ENCODE measurements around the gene NUP62. TPM values are rescaled to one million over a fixed set of nuclear protein-coding genes. Genes with fewer than 3 reads are reported as not detected.
"Not testable (repeated sequence)": the region's sequence is repeated elsewhere in the genome, so short reads cannot be mapped to it uniquely, and the experiment has no call there.

Gene NUP62
- polyA plus RNA-seq, 5 donors: 52.9 to 69.1 (median 62.4) TPM

DNA sequence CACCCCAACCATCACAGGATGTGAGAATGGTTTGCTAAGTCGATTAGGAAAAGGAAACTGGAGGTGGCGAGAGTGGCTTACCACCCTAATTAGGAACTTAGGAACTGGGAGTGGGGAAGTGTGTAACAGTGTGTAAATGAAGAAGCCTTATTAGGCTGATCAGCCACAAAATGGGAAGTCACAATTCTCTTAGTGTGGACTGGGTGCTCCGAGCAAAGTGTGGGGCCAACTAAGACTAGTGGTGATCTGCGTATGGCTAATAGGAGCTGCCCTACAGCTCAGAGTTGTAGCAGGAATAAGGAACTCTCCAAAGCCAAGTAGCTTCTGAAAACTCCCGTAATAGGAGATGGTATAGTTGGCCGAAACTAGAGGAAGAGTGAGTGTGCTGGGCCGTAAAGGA, 24.1 kb upstream of the NUP62 start:
- no peak for DNase-seq

DNA sequence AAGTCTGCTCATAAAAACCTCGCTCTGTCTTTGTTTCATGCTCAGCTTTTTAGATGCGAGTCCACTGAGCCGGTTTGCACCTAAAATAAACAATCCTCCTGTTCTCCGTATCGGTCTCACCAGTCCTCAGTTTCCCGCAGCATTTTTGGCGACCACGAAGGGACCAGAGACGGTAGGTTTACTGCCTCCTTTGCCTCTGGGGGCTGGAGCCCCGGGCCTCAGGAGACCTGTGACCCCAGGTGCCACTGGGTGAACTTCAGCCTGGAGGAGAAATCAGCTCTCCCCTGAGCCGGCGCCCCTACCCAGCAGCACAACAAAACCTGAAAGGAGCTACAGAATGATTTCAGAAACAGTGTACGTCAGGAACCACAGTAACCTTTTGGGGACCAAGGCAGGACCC, 23.6 kb upstream of the NUP62 start:
- DNase-seq: no peak

DNA sequence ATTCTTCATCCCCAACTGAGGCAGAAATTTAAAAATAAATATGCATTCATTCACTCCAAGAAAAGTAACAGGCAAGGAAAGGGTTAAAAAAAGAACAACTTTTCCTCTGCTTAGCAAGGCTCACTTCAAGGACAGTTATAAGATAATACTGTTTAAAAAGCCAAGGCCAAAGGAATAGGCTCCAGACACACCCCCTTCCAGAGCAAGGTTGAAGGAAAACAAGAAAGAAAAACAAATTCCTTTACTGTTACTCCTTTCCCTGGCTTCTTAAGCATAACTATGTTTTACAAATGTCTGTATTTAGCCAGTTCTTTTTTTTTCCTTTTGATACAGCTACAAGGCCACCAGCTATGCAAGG, 23.2 kb upstream of the NUP62 start:
- no peak for DNase-seq

GRCh38 chr19:49951806-49952478, 22.6 kb upstream of the NUP62 start:
- DNase-seq: no peak

DNA sequence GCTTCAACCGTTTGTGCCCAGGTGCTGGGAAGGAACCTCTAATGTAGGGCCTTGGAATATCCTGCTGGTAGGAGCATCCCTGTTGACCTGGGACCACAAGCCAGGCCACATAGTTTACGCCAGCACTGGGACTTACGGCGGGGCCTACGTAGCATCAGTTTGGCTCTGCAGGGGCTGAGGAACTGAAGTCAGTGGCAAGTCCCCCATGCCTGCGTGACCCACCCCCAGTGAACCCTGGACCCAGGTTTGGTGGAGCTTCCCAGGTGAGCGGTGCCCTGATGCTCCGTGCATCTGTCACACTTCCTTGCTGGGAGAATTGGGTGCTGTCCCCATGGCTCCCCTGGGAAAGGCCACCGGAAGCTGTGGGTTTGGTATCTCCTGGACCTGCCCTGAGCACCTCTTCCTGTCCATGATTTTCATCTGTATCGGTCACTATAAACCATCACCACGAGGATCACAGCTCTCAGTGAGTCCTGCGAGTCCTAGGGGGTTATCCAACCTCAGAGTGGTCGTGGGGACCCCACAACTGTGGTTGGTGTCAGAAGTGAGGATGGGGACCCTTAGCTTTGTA, 21.7 kb upstream of the NUP62 start:
- DNase-seq: no peak

GRCh38 chr19:49950590-49950948, 21.3 kb upstream of the NUP62 start:
- DNase-seq: no peak

GRCh38 chr19:49949742-49950589, 20.7 kb upstream of the NUP62 start:
- DNase-seq: no peak

DNA sequence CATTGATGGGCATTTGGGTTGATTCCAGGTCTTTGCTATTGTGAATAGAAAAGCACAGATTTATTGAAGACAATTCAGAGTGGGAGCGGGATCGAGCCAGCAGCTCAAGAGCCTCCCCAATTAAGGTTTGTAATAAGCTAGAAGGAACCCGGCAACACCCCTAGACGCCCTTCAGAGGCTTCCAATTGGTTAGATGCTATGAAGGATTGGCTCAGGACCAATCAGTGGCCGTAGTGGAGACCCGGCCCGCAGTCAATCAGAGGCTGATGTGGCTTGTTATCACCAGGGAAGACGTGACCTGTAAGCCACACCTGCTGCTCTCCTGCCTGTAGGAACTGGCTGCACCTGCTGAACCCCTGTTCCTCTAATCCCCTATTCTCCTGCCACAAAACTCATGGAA, 17.1 kb upstream of the NUP62 start:
- DNase-seq: no peak

GRCh38 chr19:49944567-49944966, 15.3 kb upstream of the NUP62 start:
- not testable (repeated sequence) for DNase-seq

DNA sequence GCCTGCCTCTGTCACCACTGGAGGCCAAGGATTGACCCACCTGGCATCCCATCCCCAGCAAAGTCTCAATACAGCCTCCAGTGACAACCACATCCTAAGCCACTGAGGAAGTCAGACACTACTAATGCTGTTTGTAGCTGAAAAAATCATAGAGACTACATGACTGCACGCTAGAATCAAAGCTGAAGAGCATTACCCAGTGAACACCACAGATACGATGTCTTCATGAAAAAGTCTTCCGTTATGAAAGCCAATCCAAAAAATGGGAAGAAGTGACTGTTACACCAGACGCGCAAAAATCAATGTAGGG, 11.1 kb upstream of the NUP62 start:
- DNase-seq: no peak

DNA sequence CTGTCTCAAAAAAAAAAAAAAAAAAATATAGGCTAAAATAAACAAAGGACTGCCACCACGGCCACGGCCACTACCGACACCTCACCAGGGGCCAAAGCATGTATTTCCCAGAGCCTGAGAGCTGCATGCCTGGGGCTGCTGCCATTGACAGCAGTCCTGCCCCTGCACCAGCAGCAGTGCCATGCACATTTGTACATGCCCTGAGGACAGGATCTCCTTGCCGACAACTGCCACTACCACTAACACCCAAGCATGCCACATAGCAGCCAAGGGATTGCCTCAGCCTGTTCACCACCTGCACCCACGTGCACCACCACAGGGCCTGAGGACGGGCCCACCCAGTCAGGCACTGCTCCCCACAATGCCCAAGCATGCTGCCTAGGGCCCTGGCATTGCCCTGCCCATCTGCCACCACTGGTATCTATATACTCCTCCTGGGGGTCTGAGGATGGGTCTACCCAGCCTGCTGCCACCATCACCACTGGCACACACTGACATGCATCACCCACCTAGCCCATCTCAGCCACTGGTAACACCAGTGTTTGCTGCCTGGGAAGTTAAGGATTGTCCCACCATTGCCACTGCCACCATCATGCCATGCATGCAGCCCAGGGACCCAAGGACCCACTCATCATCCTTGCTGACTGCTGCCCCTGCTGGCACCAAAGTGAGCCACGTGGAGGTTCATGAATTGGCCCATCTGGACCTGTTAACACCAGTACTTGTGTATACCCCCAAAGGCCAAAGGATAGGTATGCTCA, 10.6 kb upstream of the NUP62 start:
- DNase-seq: no peak

DNA sequence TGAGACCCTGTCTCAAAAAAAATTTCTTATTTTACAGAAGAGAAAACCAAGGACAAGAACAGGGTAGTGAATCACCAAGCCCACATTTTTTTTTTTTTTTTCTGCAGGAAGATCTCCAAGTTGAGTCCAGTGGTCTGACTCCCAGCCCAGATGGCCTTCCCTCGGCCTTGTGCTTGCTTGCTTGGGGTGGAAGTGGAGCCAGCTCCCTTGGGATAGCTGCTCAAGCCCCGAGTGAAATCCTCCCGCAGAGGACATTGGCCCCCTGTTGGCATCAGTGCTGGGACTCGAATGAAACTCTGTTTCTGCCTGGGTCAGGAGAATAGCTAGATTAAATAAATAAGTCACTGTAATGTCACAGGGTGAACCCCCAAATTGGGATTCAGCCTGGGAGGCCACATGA, 9.4 kb upstream of the NUP62 start:
- DNase-seq: no peak

DNA sequence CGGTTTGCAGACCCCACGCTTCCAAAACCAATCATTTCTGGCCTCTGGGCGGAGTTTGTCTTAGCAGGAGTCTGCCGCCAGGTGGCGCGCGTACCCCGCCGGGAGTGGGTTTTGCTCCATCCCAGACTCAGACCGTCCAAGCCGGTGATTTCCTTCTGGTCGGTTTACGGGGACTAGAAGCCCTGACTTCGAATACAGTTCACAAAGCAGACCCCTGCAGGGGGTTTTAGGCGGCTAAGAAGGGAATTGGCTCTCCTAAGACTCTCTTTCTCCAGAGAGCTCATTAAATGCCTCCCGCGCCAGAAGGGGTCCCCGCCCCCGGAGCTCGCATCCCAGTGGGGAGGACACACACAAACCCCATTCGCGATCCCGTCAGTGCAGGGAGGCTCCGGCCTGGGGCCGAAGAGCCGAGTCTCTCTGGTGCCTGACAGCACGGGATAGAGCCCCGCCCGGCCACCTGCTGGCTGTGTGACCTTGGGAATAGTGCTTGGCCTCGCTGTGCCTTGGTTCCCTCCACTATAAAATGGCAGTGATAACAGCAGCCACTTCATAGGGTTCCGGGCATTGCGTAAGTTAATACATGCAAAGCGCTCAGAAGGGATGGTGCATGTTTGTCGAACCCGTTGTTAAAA, 8.6 kb upstream of the NUP62 start:
- peak; percentile 58 to 72 for DNase-seq

DNA sequence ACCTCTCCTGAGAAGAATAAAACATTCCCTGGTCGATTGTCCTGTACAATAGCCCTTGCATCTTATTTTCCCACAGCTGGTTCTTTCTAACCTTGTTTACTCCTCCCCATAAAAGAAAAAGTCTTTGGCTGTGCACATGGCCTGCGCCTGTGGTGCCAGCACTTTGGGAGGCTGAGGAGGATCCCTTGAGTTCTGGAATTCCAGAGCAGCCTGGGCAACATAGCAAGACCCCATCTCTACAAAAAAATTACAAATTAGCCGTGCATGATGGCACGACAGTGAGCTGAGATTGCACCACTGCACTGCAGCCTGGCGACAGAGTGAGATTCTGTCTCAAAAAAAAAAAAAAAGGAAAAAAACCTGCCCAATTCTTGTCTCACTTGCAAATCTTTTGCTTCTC, 7.2 kb upstream of the NUP62 start:
- DNase-seq: no peak

- no peak for DNase-seq
These were observed 4.3 kb upstream of the NUP62 start for GRCh38 chr19:49933643-49934042.

GRCh38 chr19:49932731-49933131, 3.4 kb upstream of the NUP62 start:
- no peak for DNase-seq

GRCh38 chr19:49932041-49932451, 2.7 kb upstream of the NUP62 start:
- DNase-seq: no peak

DNA sequence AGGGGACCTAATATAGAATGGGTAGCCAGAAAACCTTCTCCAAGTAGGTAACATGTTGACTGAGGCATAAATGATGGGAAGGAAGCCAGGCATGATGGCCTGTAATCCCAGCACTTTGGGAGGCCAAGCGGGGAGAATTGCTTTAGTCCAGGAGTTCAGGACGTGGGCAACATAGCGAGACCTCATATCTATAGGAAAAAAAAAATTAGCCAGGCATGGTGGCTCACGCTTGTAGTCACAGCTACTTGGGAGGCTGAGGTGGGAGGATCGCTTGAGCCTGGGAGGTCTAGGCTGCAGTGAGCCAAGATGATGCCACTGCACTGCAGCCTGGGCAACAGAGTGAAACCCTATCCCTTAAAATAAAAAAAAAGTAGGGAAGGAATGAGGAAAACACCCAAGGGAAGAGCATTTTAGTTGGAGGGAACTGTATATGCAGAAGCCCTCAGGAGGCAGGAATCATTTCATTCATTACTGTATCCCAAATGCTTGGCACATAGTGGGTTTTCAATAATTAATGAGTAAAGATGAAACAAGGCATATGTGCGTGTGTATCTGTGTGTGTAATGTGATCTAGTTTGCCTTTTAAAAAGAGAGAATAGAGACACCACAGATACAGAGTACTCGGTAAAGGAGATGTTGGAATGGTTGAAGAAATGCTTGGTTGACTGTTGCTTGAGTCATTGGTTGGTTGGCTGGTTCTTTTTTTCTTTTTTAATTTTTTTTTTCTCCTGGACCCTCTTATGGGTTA, 2.2 kb upstream of the NUP62 start:
- DNase-seq: no peak

GRCh38 chr19:49930483-49931011, 1.2 kb upstream of the NUP62 start:
- DNase-seq: no peak

GRCh38 chr19:49929611-49930482, 543 bp upstream of the NUP62 start:
- peak; percentile 94 to 95 for DNase-seq

Data from right lung (tissue), 5 donors.